B cell (primary cell): ENCODE data around the gene TACC3. TPM values are rescaled to one million over a fixed set of nuclear protein-coding genes. Genes with fewer than 3 reads are reported as not detected.

Source experiments
- ATAC-seq: fragments of 200-7000 bp; cut with Tn5 transposase; one replicate; pipeline ENCODE4 v1.10.0; 2021; ENCODE audit warnings: low read depth, mild to moderate bottlenecking, moderate number of reproducible peaks, moderate library complexity
- CTCF ChIA-PET: fragments of 350-600 bp; sonication (Branson Sonifier 250); formaldehyde crosslinking; loops from one replicate; lab custom pipeline; 2021; ENCODE audit warnings: antibody characterized with exemption, inconsistent platforms; lab: Charles Lee
- POLR2A ChIA-PET: fragments of 350-600 bp; sonication (Branson Sonifier 250); formaldehyde crosslinking; loops from one replicate; lab custom pipeline; 2021; ENCODE audit warnings: antibody characterized with exemption; lab: Charles Lee
- DNase-seq: peaks from one replicate; pipeline ENCODE4 v3.0.0; 2013
- H2AFZ ChIP-seq: 2 replicates; pipeline ENCODE4 v1.6.1; 2012; ENCODE audit warnings: mild to moderate bottlenecking, low read depth, low read length; ENCODE audit not compliant: insufficient read depth, poor library complexity, severe bottlenecking
- H3K27ac ChIP-seq, 2 donors: 1 replicate in 1 of 2; 2 replicates in 1 of 2; pipeline ENCODE4 v1.5.1; 2012 to 2013; ENCODE audit warnings: low read length in 2 of 2, mild to moderate bottlenecking in 2 of 2, moderate library complexity in 1 of 2
- H3K27me3 ChIP-seq, 4 experiments: fragments of 200-600 bp in 1 of 4; sonication (generic) in 1 of 4; replicated peaks in 1 of 4; 1 replicate in 2 of 4; 2 replicates in 2 of 4; pipeline versions ENCODE4 v1.6.1 to v1.7.0; 2013 to 2016; ENCODE audit warnings: low read length in 3 of 4, mild to moderate bottlenecking in 2 of 4, mixed read lengths in 1 of 4, moderate library complexity in 1 of 4; ENCODE audit not compliant: insufficient read depth in 4 of 4, control insufficient read depth in 3 of 4; ENCODE audit errors: control extremely low read depth in 1 of 4
- H3K36me3 ChIP-seq, 2 experiments: replicated peaks in 1 of 2; 1 replicate in 1 of 2; 2 replicates in 1 of 2; pipeline versions ENCODE4 v1.6.1 to v1.7.1; 2013; ENCODE audit warnings: low read length in 1 of 2; ENCODE audit not compliant: insufficient read depth in 2 of 2, control insufficient read depth in 1 of 2; ENCODE audit errors: control extremely low read depth in 1 of 2, extremely low read depth in 1 of 2
- H3K4me1 ChIP-seq, 2 donors: fragments of 200-600 bp in 1 of 2; sonication (generic) in 1 of 2; 1 replicate in 1 of 2; 2 replicates in 1 of 2; pipeline versions ENCODE4 v1.5.1 to v1.6.1; 2013 to 2017; ENCODE audit warnings: low read length in 2 of 2; ENCODE audit not compliant: control insufficient read depth in 2 of 2, insufficient read depth in 2 of 2
- H3K4me2 ChIP-seq: replicated peaks from 2 replicates; pipeline ENCODE3; 2012; ENCODE audit warnings: mild to moderate bottlenecking, low read depth, low read length; ENCODE audit not compliant: poor library complexity, severe bottlenecking
- H3K4me3 ChIP-seq, 5 experiments: fragments of 200-600 bp in 1 of 5; sonication (generic) in 1 of 5; 1 replicate in 3 of 5; 2 replicates in 2 of 5; pipeline versions ENCODE4 v1.5.1 to v1.7.0; 2011 to 2016; ENCODE audit warnings: low read length in 4 of 5, mild to moderate bottlenecking in 4 of 5, low read depth in 2 of 5, control low read depth in 1 of 5, moderate library complexity in 1 of 5; ENCODE audit not compliant: insufficient read depth in 1 of 5; ENCODE audit errors: control extremely low read depth in 1 of 5, extremely low read depth in 1 of 5
- H3K79me2 ChIP-seq: fragments of 200-600 bp; sonication (generic); one replicate; pipeline ENCODE4 v1.6.0; 2016; ENCODE audit warnings: low read length; ENCODE audit not compliant: control insufficient read depth, insufficient read depth
- H3K9ac ChIP-seq: fragments of 200-600 bp; sonication (generic); 2 replicates; pipeline ENCODE4 v1.6.1; 2017; ENCODE audit warnings: mild to moderate bottlenecking, low read length, moderate library complexity
- H3K9me3 ChIP-seq, 3 donors: one replicate each; pipeline versions ENCODE4 v1.6.1 to v1.7.1; 2013; ENCODE audit warnings: low read length in 2 of 3; ENCODE audit not compliant: control insufficient read depth in 2 of 3, insufficient read depth in 1 of 3; ENCODE audit errors: control extremely low read depth in 1 of 3
- H4K20me1 ChIP-seq: 2 replicates; pipeline ENCODE4 v1.6.0; 2012; ENCODE audit warnings: mild to moderate bottlenecking, low read length; ENCODE audit not compliant: insufficient read depth, control insufficient read depth, poor library complexity, severe bottlenecking
- H3K27ac Mint-ChIP-seq: one replicate; pipeline ENCODE4 v1.8.0; 2021; ENCODE audit warnings: mixed read lengths
- H3K27me3 Mint-ChIP-seq: one replicate; pipeline ENCODE4 v1.8.0; 2021; ENCODE audit warnings: mixed read lengths
- H3K4me1 Mint-ChIP-seq: one replicate; pipeline ENCODE4 v1.8.0; 2021; ENCODE audit warnings: mixed read lengths
- H3K4me3 Mint-ChIP-seq: one replicate; pipeline ENCODE4 v1.8.0; 2021; ENCODE audit warnings: mixed read lengths
- H3K9me3 Mint-ChIP-seq: one replicate; pipeline ENCODE4 v1.8.0; 2022; ENCODE audit warnings: mixed read lengths; ENCODE audit not compliant: insufficient read depth
- EZH2 ChIP-seq: IDR thresholded peaks from 2 replicates; pipeline ENCODE4 v1.6.1; 2012; ENCODE audit warnings: borderline replicate concordance, low read depth, mild to moderate bottlenecking, moderate library complexity, low read length; ENCODE audit not compliant: insufficient read depth, poor library complexity, severe bottlenecking
- WGBS: methylation state at CpG from one replicate; pipeline ENCODE4 v1.1.5; 2013; ENCODE audit warnings: missing lambda C conversion rate; ENCODE audit not compliant: insufficient coverage; 5-methylcytosine and 5-hydroxymethylcytosine counted together
- intact Hi-C: fragments of 100-400 bp; cut with micrococcal nuclease; formaldehyde crosslinking; loops from one replicate; pipeline ENCODE4 v1.10.0; 2022
- polyA plus RNA-seq: library from polyadenylated mRNA; depleted of rRNA; stranded (reverse); fragments of >200 nt; gene quantifications from 2 replicates; pipeline ENCODE4 v1.2.3, GENCODE V29; 2012
- total RNA-seq, 2 donors: library from RNA; stranded (reverse); fragments of 120-200 nt in 1 of 2; gene quantifications; 1 replicate in 1 of 2; 2 replicates in 1 of 2; pipeline versions ENCODE4 v1.2.3 to v1.2.4, GENCODE V29; 2013 to 2022
- TF ChIP-seq, protein P1 (sequence below): fragments of 200-600 bp; IDR thresholded peaks from one replicate; pipeline ENCODE4 v1.8.0; 2022; ENCODE audit warnings: antibody characterized with exemption, mild to moderate bottlenecking

TACC3 gene
- total and polyA plus RNA-seq, 2 donors (not counting 1 experiment from before 2014, with no cell fraction given): 29.5 to 47.9 TPM

DNA sequence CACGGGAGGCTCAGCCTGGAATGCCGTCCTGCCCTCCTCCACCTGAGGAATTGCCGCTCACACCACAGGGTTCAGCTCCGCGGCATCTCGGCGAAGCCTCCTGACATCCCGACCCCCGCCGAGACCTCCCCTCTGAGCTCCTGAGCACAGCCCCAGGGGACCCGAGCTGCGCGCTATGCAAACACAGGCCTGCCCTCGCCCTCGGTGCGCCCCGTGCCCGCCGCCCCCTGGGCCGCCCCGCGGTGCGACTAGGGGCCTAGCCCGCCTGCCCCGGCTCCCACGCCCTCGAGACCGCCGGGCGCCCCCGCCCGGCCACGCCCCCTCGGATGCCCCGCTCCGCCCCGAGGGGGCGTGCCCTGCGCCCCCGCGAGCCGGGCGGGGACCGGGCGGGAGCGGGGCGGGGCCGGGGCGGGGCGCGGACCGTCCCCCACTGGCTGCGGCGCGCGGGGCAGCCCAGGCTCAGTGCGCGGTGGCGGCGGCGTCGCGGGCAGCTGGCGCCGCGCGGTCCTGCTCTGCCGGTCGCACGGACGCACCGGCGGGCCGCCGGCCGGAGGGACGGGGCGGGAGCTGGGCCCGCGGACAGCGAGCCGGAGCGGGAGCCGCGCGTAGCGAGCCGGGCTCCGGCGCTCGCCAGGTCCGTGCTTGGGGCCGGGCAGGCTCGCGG, 71.6 kb downstream of the TACC3 start, which contains the start of gene FGFR3:
FGFR3 (plus strand) TSS at position 462 of the 664 bp plus-strand sequence. CDS start 642 bp downstream, outside the sequence.
- H3K27me3 Mint-ChIP-seq: peaks cover 10% of the 10 kb centered on the region
- no peak within 1 kb of the TSS for H3K27ac Mint-ChIP-seq
- Histone ChIP-seq H4K20me1 (peaks cover 4% of the 10 kb centered on the region), H3K27me3 (peaks cover 0 to 42% (median 28%) of the 10 kb centered on the region in 4 experiments), H3K4me2 (peak within 1 kb of the TSS; percentile 92), H3K79me2 (no peaks in the 10 kb centered on the region), H3K4me1 (peaks cover 20 to 27% of the 10 kb centered on the region in 2 donors), H3K36me3 (no peaks in the 10 kb centered on the region), H3K4me3 (peak within 1 kb of the TSS in 4 of 5 experiments; percentile 11 to 48 (median 41)), H2AFZ (peak within 1 kb of the TSS; percentile 42), H3K9ac (peak within 1 kb of the TSS; percentile 57), H3K27ac (no peak within 1 kb of the TSS), H3K9me3 (peaks cover 0 to 21% (median 0%) of the 10 kb centered on the region in 3 donors)
- H3K4me1 Mint-ChIP-seq: peaks cover 3% of the 10 kb centered on the region
- intact Hi-C loops: loop anchor here (2.0 to 5.0 kb wide), 2 partner anchors 26 to 111 kb away; partner anchors contain the start of gene FAM53A
- POLR2A ChIA-PET: no interaction called here
- ATAC-seq (peak; percentile 83), DNase-seq (peak; percentile 67)
- no peaks in the 10 kb centered on the region for H3K9me3 Mint-ChIP-seq
- peak within 1 kb of the TSS; percentile 66 for H3K4me3 Mint-ChIP-seq
- CTCF ChIA-PET: interaction anchor here (1.6 kb wide), 1 partner anchor 100 kb away, joined by 4 read pairs; no protein-coding TSS in a partner anchor
- TF ChIP-seq EZH2: no peak
- TF ChIP-seq, protein P1, sequence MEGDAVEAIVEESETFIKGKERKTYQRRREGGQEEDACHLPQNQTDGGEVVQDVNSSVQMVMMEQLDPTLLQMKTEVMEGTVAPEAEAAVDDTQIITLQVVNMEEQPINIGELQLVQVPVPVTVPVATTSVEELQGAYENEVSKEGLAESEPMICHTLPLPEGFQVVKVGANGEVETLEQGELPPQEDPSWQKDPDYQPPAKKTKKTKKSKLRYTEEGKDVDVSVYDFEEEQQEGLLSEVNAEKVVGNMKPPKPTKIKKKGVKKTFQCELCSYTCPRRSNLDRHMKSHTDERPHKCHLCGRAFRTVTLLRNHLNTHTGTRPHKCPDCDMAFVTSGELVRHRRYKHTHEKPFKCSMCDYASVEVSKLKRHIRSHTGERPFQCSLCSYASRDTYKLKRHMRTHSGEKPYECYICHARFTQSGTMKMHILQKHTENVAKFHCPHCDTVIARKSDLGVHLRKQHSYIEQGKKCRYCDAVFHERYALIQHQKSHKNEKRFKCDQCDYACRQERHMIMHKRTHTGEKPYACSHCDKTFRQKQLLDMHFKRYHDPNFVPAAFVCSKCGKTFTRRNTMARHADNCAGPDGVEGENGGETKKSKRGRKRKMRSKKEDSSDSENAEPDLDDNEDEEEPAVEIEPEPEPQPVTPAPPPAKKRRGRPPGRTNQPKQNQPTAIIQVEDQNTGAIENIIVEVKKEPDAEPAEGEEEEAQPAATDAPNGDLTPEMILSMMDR: no peak
- 3% methylated on average over 94 of the region's 95 CpGs for WGBS

- ChIA-PET CTCF (interaction anchor here (1.6 kb wide), 1 partner anchor 100 kb away, joined by 4 read pairs; no protein-coding TSS in a partner anchor), POLR2A (no interaction called here)
- H3K27me3 Mint-ChIP-seq: peaks cover 11% of the 10 kb centered on the region
- H3K4me2 ChIP-seq: peak overlapping the region; percentile 92
- no peaks in the 10 kb centered on the region for H3K9me3 Mint-ChIP-seq
- intact Hi-C loops: loop anchor here (2.0 to 5.0 kb wide), 2 partner anchors 27 to 111 kb away; partner anchors contain the start of gene FAM53A
- peaks cover 4% of the 10 kb centered on the region for H4K20me1 ChIP-seq
- peaks cover 0 to 46% (median 28%) of the 10 kb centered on the region in 4 experiments for H3K27me3 ChIP-seq
- H3K9me3 ChIP-seq: peaks cover 0 to 21% (median 0%) of the 10 kb centered on the region in 3 donors
- H3K9ac ChIP-seq: no peak overlapping the region
- H3K79me2 ChIP-seq: no peaks in the 10 kb centered on the region
- under 1% methylated on average over 38 of the region's 44 CpGs for WGBS
- no peak overlapping the region for H3K27ac ChIP-seq
- ATAC-seq (peak; percentile 13), DNase-seq (peak; percentile 62)
- TF ChIP-seq, protein P1: no peak
- TF ChIP-seq EZH2: no peak
- H3K4me3 ChIP-seq: peak overlapping the region in 3 of 5 experiments; percentile 24 to 43 (median 30)
- peaks cover 20 to 27% of the 10 kb centered on the region in 2 donors for H3K4me1 ChIP-seq
- H3K4me3 Mint-ChIP-seq: no peak overlapping the region
- H3K27ac Mint-ChIP-seq: no peak overlapping the region
- no peaks in the 10 kb centered on the region for H3K36me3 ChIP-seq
- peaks cover 3% of the 10 kb centered on the region for H3K4me1 Mint-ChIP-seq
- peak overlapping the region; percentile 42 for H2AFZ ChIP-seq
Measured at GRCh38 chr4:1793496-1793840, 72.1 kb downstream of the TACC3 start.
